CD4-positive, alpha-beta memory T cell (primary cell): ENCODE results near the gene UPK3BL2. TPM values are rescaled to one million over a fixed set of nuclear protein-coding genes. Genes with fewer than 3 reads are reported as not detected.
"Not testable (repeated sequence)": the region's sequence is repeated elsewhere in the genome, so short reads cannot be mapped to it uniquely, and the experiment has no call there.

Source experiments
- CTCF ChIA-PET: fragments of 350-600 bp; sonication (Branson Sonifier 250); formaldehyde crosslinking; loops from one replicate; lab custom pipeline; 2021; ENCODE audit warnings: inconsistent platforms; ENCODE audit not compliant: partially characterized antibody; lab: Charles Lee
- POLR2A ChIA-PET: fragments of 350-600 bp; sonication (Branson Sonifier 250); formaldehyde crosslinking; loops from one replicate; lab custom pipeline; 2021; ENCODE audit not compliant: partially characterized antibody; lab: Charles Lee
- DNase-seq, 5 donors: peaks; one replicate each; pipeline versions ENCODE4 v3.0.0 to v3.0.0-alpha.2; 2020 to 2022; ENCODE audit warnings: mixed read lengths in 1 of 5
- H3K27ac ChIP-seq: one replicate; pipeline ENCODE4 v1.7.0; 2013; ENCODE audit warnings: low read depth, low read length
- H3K27me3 ChIP-seq: 2 replicates; pipeline ENCODE4 v1.7.0; 2013; ENCODE audit warnings: mild to moderate bottlenecking, low read length, moderate library complexity; ENCODE audit not compliant: insufficient read depth
- H3K36me3 ChIP-seq: 2 replicates; pipeline ENCODE4 v1.7.0; 2013; ENCODE audit warnings: mild to moderate bottlenecking, low read length, moderate library complexity; ENCODE audit not compliant: insufficient read depth
- H3K4me1 ChIP-seq: 2 replicates; pipeline ENCODE4 v1.7.0; 2013; ENCODE audit warnings: mild to moderate bottlenecking, low read length, moderate library complexity; ENCODE audit not compliant: insufficient read depth
- H3K4me3 ChIP-seq, 2 donors: one replicate each; pipeline ENCODE4 v1.7.0; 2013; ENCODE audit warnings: low read length in 2 of 2, mild to moderate bottlenecking in 1 of 2
- H3K9me3 ChIP-seq, 2 donors: one replicate each; pipeline ENCODE4 v1.7.0; 2013; ENCODE audit warnings: low read length in 2 of 2, control low read depth in 1 of 2; ENCODE audit not compliant: control insufficient read depth in 1 of 2
- H3K27ac Mint-ChIP-seq, 7 donors: one replicate each; pipeline ENCODE4 v1.8.0; 2020 to 2021; ENCODE audit warnings: mixed read lengths in 7 of 7, mild to moderate bottlenecking in 6 of 7, inconsistent platforms in 3 of 7, moderate library complexity in 3 of 7
- H3K27me3 Mint-ChIP-seq, 2 donors: one replicate each; pipeline ENCODE4 v1.8.0; 2020 to 2021; ENCODE audit warnings: mixed read lengths in 2 of 2
- H3K36me3 Mint-ChIP-seq, 2 donors: one replicate each; pipeline ENCODE4 v1.8.0; 2020 to 2021; ENCODE audit warnings: mixed read lengths in 2 of 2, inconsistent platforms in 1 of 2, mild to moderate bottlenecking in 1 of 2
- H3K4me1 Mint-ChIP-seq, 4 donors: one replicate each; pipeline ENCODE4 v1.8.0; 2020 to 2021; ENCODE audit warnings: mixed read lengths in 4 of 4, mild to moderate bottlenecking in 1 of 4
- H3K4me3 Mint-ChIP-seq, 8 donors: one replicate each; pipeline ENCODE4 v1.8.0; 2020 to 2021; ENCODE audit warnings: mixed read lengths in 8 of 8, mild to moderate bottlenecking in 7 of 8, moderate library complexity in 6 of 8, inconsistent platforms in 3 of 8
- H3K9me3 Mint-ChIP-seq, 8 donors: one replicate each; pipeline ENCODE4 v1.8.0; 2020 to 2021; ENCODE audit warnings: mixed read lengths in 8 of 8, mild to moderate bottlenecking in 5 of 8, inconsistent platforms in 3 of 8, moderate library complexity in 1 of 8
- intact Hi-C: fragments of 100-400 bp; cut with micrococcal nuclease; formaldehyde crosslinking; loops from one replicate; pipeline ENCODE4 v1.15.1; 2023
- polyA plus RNA-seq, 2 donors: library from polyadenylated mRNA; unstranded; fragments of 300-500 nt; fragmentation: Illumina TruSeq; gene quantifications; one replicate each; pipeline ENCODE4 v1.2.3, GENCODE V29; 2021
- total RNA-seq, 2 experiments: library from RNA; stranded (reverse); gene quantifications; one replicate each; pipeline ENCODE4 v1.2.3, GENCODE V29; 2021

Gene UPK3BL2, protein sequence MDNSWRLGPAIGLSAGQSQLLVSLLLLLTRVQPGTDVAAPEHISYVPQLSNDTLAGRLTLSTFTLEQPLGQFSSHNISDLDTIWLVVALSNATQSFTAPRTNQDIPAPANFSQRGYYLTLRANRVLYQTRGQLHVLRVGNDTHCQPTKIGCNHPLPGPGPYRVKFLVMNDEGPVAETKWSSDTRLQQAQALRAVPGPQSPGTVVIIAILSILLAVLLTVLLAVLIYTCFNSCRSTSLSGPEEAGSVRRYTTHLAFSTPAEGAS
- 10 to 100 TPM; 46.0 to 51.1 TPM for total RNA-seq
- 1 to 10 TPM in 1 of 2 donors, under 1 TPM in 1; 0.94 to 5.5 TPM for polyA plus RNA-seq

DNA sequence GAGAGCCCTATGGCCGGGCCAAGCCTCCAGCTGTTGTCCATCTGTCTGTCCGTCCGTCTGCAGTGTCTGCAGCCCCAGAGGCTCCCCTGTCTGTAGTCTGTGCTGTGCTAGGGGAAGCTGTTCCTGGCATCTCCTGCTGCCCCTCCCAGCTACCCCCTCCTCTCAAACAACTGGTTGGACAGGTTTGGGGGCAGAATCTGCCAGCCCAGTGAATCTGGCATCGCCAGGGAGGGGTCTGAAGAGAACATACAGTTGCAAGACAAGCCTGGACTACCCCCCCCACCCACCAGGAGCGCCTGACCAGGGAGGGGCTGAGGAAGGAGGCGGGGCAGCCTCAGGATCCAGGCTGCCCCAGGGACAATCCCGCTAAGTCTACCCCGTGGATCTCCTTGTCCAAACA, at the start of gene UPK3BL2:
UPK3BL2 (minus strand) TSS at position 101 of the 400 bp plus-strand sequence; CDS start at position 41, 60 bp downstream.
- H3K9me3 ChIP-seq, H3K4me3 ChIP-seq, H3K4me1 Mint-ChIP-seq, CTCF ChIA-PET, H3K36me3 Mint-ChIP-seq, POLR2A ChIA-PET, H3K36me3 ChIP-seq, H3K27me3 ChIP-seq, H3K4me1 ChIP-seq, DNase-seq, H3K27me3 Mint-ChIP-seq, H3K4me3 Mint-ChIP-seq, H3K9me3 Mint-ChIP-seq, H3K27ac ChIP-seq, intact Hi-C loops, H3K27ac Mint-ChIP-seq: not testable (repeated sequence)

DNA sequence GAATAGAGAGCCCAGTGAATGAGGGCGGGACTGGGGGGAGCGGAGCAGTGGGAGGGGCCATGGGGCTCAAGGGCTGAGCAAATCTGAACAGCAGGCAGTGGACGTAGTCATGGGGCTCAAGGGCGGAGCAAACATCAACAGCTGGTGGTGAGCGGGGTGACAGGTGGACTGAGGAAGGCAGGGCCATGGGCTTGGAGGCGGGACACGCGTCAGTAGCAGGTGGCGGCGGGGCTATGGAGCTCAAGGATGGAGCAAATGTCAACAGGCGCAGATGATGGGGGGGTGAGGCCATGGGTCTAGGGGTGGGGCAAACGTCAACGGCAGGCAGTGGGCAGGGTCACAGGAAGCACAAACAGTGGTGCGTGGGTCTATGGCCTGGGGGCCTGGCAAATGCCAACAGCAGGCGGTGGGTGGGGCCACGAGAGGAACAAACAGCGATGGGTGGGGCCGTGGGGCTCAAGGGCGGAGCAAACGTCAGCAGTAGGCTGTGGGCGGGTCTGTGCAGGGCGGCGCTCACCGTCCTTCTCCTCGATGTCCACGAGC, 49.1 kb upstream of the UPK3BL2 start:
- H3K27ac ChIP-seq, H3K4me1 ChIP-seq, CTCF ChIA-PET, H3K9me3 ChIP-seq, H3K36me3 Mint-ChIP-seq, H3K4me3 Mint-ChIP-seq, H3K9me3 Mint-ChIP-seq, H3K27ac Mint-ChIP-seq, H3K27me3 ChIP-seq, H3K4me1 Mint-ChIP-seq, intact Hi-C loops, H3K36me3 ChIP-seq, H3K4me3 ChIP-seq, POLR2A ChIA-PET, H3K27me3 Mint-ChIP-seq: not testable (repeated sequence)
- DNase-seq: peak; percentile 40 to 77 (median 49)

DNA sequence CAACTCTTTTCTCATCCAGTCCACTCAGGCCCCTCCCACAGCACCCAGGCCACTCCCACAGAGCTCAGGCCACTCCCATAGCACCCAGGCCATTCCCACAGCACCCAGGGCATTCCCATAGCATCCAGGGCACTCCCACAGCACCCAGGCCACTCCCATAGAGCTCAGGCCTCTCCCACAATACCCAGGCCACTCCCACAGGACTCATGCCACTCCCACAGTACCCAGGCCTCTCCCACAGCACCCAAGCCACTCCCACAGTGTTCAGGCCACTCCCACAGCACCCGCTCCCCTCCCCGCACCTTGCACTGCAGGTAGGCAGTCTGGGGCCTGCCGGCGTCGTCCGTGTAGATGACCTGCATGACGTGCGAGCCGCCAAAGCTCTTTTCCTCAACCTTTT, 46.4 kb upstream of the UPK3BL2 start:
- H3K27me3 Mint-ChIP-seq, H3K4me3 Mint-ChIP-seq, H3K4me1 ChIP-seq, H3K4me3 ChIP-seq, H3K9me3 ChIP-seq, CTCF ChIA-PET, H3K27ac Mint-ChIP-seq, DNase-seq, H3K27ac ChIP-seq, H3K4me1 Mint-ChIP-seq, H3K36me3 ChIP-seq, H3K36me3 Mint-ChIP-seq, H3K9me3 Mint-ChIP-seq, POLR2A ChIA-PET, H3K27me3 ChIP-seq, intact Hi-C loops: not testable (repeated sequence)

DNA sequence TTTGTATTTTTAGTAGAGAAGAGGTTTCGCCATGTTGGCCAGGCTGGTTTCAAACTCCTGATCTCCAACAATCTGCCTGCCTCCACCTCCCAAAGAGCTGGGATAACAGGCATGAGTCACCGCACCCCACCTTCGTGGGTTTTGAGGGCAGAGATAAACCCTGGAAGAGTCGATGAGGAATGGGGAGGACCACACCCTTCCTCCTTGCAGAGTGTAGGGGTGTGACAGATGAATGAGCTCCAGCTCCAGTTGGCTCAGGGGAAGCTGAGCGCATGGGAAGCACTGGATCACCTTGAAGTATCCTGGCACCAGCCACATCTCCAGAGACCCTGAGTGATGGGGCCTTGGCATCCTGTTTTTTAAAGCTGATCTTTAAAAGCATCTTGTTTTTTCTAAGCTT, 40.0 kb upstream of the UPK3BL2 start:
- H3K4me1 ChIP-seq, H3K27me3 Mint-ChIP-seq, H3K27ac ChIP-seq, H3K9me3 Mint-ChIP-seq, H3K36me3 Mint-ChIP-seq, H3K4me3 Mint-ChIP-seq, H3K4me3 ChIP-seq, H3K27ac Mint-ChIP-seq, intact Hi-C loops, H3K9me3 ChIP-seq, H3K36me3 ChIP-seq, DNase-seq, CTCF ChIA-PET, H3K4me1 Mint-ChIP-seq, H3K27me3 ChIP-seq, POLR2A ChIA-PET: not testable (repeated sequence)

DNA sequence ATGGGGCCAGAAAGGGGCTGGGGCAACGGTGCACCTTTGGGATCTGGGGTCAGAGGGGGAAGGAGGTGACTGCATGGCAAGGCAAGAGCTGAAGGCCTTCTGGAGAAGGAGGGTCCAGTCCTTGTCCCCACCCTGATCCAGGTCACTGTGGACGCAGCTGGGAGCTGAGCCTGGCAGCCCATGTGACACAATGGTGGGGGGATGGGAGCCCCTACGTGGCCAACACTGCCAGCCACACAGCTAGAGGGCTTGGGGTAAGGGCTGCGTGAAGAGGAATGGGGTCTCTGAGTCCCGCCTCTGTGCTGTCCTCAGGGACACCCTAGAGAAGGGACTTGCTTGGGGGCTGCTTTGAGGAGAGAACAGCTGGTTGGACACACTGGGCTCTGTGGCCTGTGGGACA, 38.2 kb upstream of the UPK3BL2 start:
- POLR2A ChIA-PET, H3K4me3 ChIP-seq, H3K9me3 ChIP-seq, H3K4me1 ChIP-seq, intact Hi-C loops, DNase-seq, H3K27me3 ChIP-seq, H3K9me3 Mint-ChIP-seq, H3K27ac Mint-ChIP-seq, H3K27ac ChIP-seq, H3K36me3 Mint-ChIP-seq, H3K4me1 Mint-ChIP-seq, H3K36me3 ChIP-seq, H3K27me3 Mint-ChIP-seq, H3K4me3 Mint-ChIP-seq, CTCF ChIA-PET: not testable (repeated sequence)

DNA sequence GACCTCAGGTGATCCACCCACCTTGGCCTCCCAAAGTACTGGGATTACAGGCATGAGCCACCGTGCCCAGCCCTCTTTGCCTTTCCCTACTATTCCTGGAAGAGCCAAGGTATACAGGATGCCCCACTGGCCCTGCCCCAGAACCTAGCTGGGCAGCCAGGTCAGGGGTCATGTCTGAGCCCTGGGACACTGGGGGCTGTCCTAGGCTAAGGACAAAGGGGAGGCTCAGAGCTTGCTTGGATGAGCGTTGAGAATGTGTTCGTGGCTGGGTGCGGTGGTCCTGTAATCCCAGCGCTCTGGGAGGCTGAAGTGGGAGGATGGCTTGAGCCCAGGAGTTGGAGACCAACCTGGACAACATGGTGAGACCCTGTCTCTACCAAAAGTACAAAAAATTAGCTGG, 35.0 kb upstream of the UPK3BL2 start:
- H3K9me3 Mint-ChIP-seq, H3K27ac Mint-ChIP-seq, H3K36me3 ChIP-seq, intact Hi-C loops, H3K27ac ChIP-seq, DNase-seq, H3K9me3 ChIP-seq, POLR2A ChIA-PET, H3K36me3 Mint-ChIP-seq, H3K4me3 ChIP-seq, H3K27me3 ChIP-seq, H3K4me1 Mint-ChIP-seq, H3K4me1 ChIP-seq, H3K4me3 Mint-ChIP-seq, H3K27me3 Mint-ChIP-seq, CTCF ChIA-PET: not testable (repeated sequence)

DNA sequence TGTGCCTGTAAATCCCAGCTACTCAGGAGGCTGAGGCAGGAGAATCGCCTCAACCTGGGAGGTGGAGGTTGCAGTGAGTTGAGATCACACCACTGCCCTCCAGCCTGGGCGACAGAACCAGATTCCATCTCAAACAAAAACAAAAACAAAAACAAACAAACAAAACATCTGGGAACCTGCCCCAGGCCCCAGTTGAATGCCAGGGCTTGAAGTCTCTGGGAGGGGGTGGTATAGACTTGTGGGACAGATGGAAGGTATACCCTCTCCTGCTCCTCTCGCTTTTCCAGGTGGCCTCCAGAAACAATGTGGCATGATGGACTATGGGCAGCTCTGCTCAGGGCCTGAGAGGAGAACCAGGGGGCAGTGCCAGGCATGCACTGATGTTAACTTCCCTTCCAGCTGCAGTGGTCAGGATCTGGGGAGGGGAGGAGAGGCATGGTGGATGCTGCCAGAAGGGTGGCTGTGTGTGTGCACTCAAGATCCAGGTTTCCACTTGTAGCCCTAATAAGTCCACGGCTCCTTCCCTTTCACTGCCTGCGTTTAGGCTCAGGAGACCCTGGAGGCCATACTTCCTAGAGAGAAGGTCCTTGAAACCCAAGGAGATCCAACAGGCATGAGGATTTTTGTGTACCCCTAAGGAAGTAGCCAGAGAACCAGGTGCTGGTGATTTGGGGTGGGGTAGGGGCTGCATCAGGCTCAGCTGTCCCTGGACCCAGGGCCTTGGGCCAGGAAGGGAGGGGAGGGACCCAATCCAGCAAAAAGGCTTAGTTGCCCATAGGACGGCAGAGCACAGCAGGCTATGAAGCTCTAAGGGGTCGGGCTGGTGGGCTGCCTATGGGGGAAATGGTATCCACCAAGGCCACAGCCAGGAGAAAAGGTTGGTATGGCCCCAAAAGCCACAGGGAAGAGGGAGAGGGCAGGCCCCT, 34.1 kb upstream of the UPK3BL2 start:
- H3K4me1 Mint-ChIP-seq, H3K9me3 Mint-ChIP-seq, H3K4me3 ChIP-seq, H3K4me1 ChIP-seq, DNase-seq, H3K9me3 ChIP-seq, intact Hi-C loops, H3K36me3 ChIP-seq, H3K27ac Mint-ChIP-seq, H3K36me3 Mint-ChIP-seq, H3K27me3 Mint-ChIP-seq, H3K27ac ChIP-seq, CTCF ChIA-PET, H3K27me3 ChIP-seq, POLR2A ChIA-PET, H3K4me3 Mint-ChIP-seq: not testable (repeated sequence)
